ENCODE results near the gene LOXL3.
A peak's percentile ranks its signal among the peaks of the same experiment; 100 is the strongest.

Gene LOXL3

GRCh38 chr2:74528600-74529356 lies 25.0 kb downstream of the LOXL3 start:
- DNase-seq (ENCODE audit: low read depth in 2 of 2) = no peak

GRCh38 chr2:74527741-74528140 lies 26.0 kb downstream of the LOXL3 start:
- DNase-seq (ENCODE audit: low read depth in 2 of 2) = no peak

GRCh38 chr2:74526649-74527230 lies 27.0 kb downstream of the LOXL3 start:
- DNase-seq (ENCODE audit: low read depth in 2 of 2) = no peak

- no peak for DNase-seq (ENCODE audit: low read depth in 2 of 2)
Measured at GRCh38 chr2:74525717-74526648, 27.8 kb downstream of the LOXL3 start, which contains the start of gene DQX1. TSS of gene DQX1 (minus strand) at chr2:74526231. CDS start at chr2:74525729, 502 bp downstream.

- DNase-seq (ENCODE audit: low read depth in 2 of 2) = no peak
Measured at GRCh38 chr2:74524955-74525716, 28.6 kb downstream of the LOXL3 start.

GRCh38 chr2:74524005-74524404 lies 29.7 kb downstream of the LOXL3 start:
- DNase-seq (ENCODE audit: low read depth in 2 of 2) = no peak

GRCh38 chr2:74522516-74522915 lies 31.2 kb downstream of the LOXL3 start:
- no peak for DNase-seq (ENCODE audit: low read depth in 2 of 2)

GRCh38 chr2:74516650-74517049 lies 37.1 kb downstream of the LOXL3 start:
- DNase-seq (ENCODE audit: low read depth in 2 of 2) = no peak

- peak; percentile 70 for DNase-seq (ENCODE audit: low read depth in 2 of 2)
Measured at GRCh38 chr2:74515981-74516633, 37.6 kb downstream of the LOXL3 start.

GRCh38 chr2:74515271-74515980 lies 38.3 kb downstream of the LOXL3 start:
- no peak for DNase-seq (ENCODE audit: low read depth in 2 of 2)

- no peak for DNase-seq (ENCODE audit: low read depth in 2 of 2)
Measured at GRCh38 chr2:74514368-74515270, 39.1 kb downstream of the LOXL3 start, which contains the start of gene TLX2. TSS of gene TLX2 (plus strand) at chr2:74514450. CDS start at chr2:74514807, 357 bp downstream.

GRCh38 chr2:74513605-74514367 lies 40.0 kb downstream of the LOXL3 start:
- no peak for DNase-seq (ENCODE audit: low read depth in 2 of 2)

- no peak for DNase-seq (ENCODE audit: low read depth in 2 of 2)
Measured at GRCh38 chr2:74512744-74513604, 40.8 kb downstream of the LOXL3 start.

GRCh38 chr2:74511104-74511989 lies 42.4 kb downstream of the LOXL3 start:
- DNase-seq (ENCODE audit: low read depth in 2 of 2) = no peak

GRCh38 chr2:74510272-74510671 lies 43.5 kb downstream of the LOXL3 start:
- DNase-seq (ENCODE audit: low read depth in 2 of 2) = no peak

GRCh38 chr2:74507926-74508520 lies 45.7 kb downstream of the LOXL3 start:
- no peak for DNase-seq (ENCODE audit: low read depth in 2 of 2)

Measured in activated CD4-positive, alpha-beta T cell treated with anti-CD3 and anti-CD28 coated beads for 24 hours (primary cell).